GM06990 (cell line): ENCODE data around the gene KCTD18.

Source experiments
- DNase-seq: peaks from one replicate; pipeline ENCODE4 v3.0.0-alpha.2; 2011; ENCODE audit not compliant: insufficient read length; ENCODE audit errors: extremely low read depth
- H3K27me3 ChIP-seq: replicated peaks from 2 replicates; pipeline ENCODE4 v1.6.0; 2011; ENCODE audit warnings: low read length; ENCODE audit not compliant: control insufficient read depth, insufficient read depth
- H3K36me3 ChIP-seq: 2 replicates; pipeline ENCODE4 v1.5.1; 2011; ENCODE audit warnings: low read length; ENCODE audit not compliant: control insufficient read depth, insufficient read depth
- H3K4me3 ChIP-seq: replicated peaks from 2 replicates; pipeline ENCODE4 v1.5.1; 2011; ENCODE audit warnings: low read depth, mild to moderate bottlenecking, control low read depth, low read length
- CTCF ChIP-seq: IDR thresholded peaks from 2 replicates; pipeline ENCODE4 v1.5.1; 2011; ENCODE audit warnings: low read length, control low read depth, mild to moderate bottlenecking, inconsistent platforms; ENCODE audit not compliant: insufficient read depth, poor library complexity, severe bottlenecking

Gene KCTD18

DNA sequence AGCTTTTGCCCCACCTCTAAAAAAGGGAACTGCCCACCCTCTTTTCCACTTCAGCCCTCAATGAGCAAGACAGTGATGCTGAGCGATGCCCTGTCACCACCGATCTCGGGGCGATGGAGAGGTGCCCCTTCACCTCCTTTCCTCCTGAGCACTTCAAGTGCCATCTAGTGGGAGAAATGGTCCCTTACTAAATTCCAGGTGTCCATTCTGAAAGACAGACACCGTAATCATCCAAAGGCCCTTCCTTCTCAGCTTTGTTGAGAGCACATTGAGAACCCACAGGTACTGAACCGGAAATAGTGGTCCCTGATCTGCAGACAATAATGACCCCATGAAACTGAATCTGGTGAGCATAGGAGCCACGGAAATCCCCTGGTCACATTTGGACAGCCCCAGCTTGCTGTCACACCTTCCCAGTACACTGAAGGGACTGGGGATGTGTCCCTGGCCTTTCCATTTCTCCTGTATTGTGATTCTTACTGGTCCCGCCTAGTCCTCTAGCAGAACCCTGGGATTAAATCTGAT is 38.5 kb downstream of the KCTD18 start:
- peak; percentile 66 for DNase-seq
- peak; percentile 64 for TF ChIP-seq CTCF
- no peak overlapping the region for H3K4me3 ChIP-seq
- H3K36me3 ChIP-seq, result no peaks in the 10 kb centered on the region; the same call in 1 of the 2 replicates
- H3K27me3 ChIP-seq, result no peaks in the 10 kb centered on the region

DNA sequence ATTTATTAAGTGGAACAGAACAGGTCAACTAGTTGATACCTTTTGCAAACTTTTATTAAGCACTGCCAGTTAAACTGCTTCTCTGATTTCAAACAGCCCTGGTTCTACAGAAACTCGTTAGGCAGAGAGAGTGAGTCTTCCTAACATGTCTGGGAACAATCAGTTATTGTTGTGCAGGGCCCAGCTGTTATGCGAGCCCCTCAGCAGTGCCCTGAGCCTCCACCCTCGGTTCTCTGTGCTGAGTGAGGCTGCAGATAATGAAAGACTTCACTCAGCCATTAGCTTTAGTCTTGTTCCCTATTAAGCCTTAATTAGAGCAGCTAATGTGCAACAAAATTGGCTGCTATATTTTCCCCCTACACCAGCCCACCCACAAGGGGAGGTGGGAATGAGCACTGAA is 39.6 kb downstream of the KCTD18 start:
- H3K4me3 ChIP-seq, result no peak overlapping the region
- no peaks in the 10 kb centered on the region; the same call in 1 of the 2 replicates for H3K36me3 ChIP-seq
- no peak for DNase-seq
- H3K27me3 ChIP-seq, result no peaks in the 10 kb centered on the region
- no peak for TF ChIP-seq CTCF

- Histone ChIP-seq H3K4me3 (no peak overlapping the region), H3K27me3 (no peaks in the 10 kb centered on the region), H3K36me3 (no peaks in the 10 kb centered on the region; the same call in 1 of the 2 replicates)
- TF ChIP-seq CTCF, result no peak
- DNase-seq, result no peak
Observed at GRCh38 chr2:200469708-200470211, 40.1 kb downstream of the KCTD18 start.

GRCh38 chr2:200467806-200468681 is 41.8 kb downstream of the KCTD18 start:
- H3K36me3 ChIP-seq, result no peaks in the 10 kb centered on the region; the same call in 1 of the 2 replicates
- no peak overlapping the region for H3K4me3 ChIP-seq
- TF ChIP-seq CTCF, result no peak
- DNase-seq, result no peak
- no peaks in the 10 kb centered on the region for H3K27me3 ChIP-seq

- TF ChIP-seq CTCF, result no peak
- Histone ChIP-seq H3K27me3 (no peaks in the 10 kb centered on the region), H3K4me3 (no peak overlapping the region), H3K36me3 (no peaks in the 10 kb centered on the region; the same call in 1 of the 2 replicates)
- no peak for DNase-seq
Observed at GRCh38 chr2:200466425-200467418, 43.1 kb downstream of the KCTD18 start.
